ENCODE results near the gene IDH3G.

IDH3G gene

DNA sequence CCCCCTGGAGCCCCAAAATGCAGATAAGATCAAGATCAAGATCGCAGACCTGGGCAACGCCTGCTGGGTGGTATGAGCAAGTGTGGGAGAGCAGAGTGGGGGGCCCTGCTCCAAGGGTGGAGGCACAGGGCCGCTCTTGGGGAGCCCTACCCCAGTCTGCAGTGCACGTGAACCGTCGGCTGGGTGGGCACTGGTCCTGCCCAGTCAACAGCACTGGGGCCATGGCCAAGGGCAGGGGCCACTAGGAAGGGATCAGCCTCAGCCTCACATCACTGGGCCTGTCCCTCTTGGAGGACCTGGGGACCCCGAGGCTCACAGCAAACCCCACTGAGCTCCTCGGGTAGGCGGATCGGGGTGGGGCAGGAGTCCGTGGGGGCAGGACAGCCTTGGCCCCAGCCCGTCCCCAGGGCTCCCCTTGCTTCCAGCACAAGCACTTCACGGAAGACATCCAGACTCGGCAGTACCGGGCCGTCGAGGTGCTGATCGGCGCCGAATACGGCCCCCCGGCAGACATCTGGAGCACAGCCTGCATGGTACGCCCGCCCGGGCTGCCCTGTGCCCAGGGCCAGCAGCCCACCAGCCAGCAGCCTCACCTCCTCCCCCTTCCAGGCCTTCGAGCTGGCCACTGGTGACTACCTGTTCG, 9.7 kb downstream of the IDH3G start:
- no peak for DNase-seq

DNA sequence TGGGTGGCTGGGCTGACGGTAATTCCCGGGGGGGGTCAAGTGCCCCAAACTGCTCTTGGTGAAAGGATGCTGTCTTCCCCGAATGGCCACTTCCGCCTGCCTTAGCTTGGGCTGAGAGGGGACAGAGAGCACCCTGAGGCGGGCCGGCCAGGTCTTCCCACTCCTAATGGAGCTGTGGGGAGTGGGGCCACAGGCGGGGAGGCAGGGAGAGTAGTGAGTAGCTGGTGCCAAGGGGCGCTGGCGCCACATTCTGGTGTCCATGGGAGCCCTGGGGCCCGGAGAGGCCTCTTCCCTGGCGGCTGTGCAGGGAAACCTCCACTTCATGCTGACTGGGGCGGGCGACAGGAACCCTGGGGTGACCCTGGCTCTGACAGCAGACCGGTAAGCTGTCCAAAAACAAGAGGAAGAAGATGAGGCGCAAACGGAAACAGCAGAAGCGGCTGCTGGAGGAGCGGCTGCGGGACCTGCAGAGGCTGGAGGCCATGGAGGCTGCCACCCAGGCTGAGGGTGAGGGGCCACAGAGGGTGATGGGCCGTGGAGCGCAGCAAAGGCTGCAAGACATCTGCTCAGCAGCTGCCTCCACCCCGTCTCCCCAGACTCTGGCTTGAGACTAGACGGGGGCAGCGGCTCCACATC, 10.7 kb downstream of the IDH3G start:
- DNase-seq, result no peak

DNA sequence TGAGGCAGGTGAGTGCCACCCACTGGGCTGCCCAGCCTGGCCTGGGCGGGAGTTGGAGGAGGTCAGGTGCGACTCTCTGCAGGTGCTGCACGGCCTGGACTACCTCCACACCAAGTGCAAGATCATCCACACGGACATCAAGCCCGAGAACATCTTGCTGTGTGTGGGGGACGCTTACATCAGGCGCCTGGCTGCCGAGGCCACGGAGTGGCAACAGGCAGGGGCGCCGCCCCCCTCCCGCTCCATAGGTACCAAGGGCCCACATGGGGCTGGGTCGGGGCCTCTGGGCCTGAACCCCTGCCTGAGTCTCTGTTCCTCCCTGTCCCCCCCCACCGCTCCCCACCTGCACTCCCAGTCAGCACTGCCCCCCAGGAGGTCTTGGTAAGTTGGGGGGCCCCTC, 11.3 kb downstream of the IDH3G start:
- no peak for DNase-seq

DNA sequence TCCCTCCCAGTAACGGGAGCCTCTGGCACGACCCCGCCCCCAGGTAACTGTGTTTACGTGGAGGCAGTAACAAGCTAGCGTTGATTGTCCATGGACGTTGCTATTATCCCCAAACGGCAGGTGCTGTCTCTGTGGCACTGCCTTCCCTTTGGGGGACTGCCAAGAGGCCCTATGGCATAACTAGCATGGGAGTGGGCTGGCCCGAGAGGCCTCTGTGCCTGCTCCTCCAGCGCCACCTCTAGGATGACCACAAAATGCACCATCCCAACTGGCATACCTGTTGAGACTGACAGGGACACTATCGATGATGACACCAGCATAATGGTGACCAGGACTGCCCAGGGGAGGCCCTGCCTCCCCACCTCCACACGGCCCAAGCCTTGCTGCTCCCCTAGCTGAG, 11.9 kb downstream of the IDH3G start:
- DNase-seq, result no peak

DNA sequence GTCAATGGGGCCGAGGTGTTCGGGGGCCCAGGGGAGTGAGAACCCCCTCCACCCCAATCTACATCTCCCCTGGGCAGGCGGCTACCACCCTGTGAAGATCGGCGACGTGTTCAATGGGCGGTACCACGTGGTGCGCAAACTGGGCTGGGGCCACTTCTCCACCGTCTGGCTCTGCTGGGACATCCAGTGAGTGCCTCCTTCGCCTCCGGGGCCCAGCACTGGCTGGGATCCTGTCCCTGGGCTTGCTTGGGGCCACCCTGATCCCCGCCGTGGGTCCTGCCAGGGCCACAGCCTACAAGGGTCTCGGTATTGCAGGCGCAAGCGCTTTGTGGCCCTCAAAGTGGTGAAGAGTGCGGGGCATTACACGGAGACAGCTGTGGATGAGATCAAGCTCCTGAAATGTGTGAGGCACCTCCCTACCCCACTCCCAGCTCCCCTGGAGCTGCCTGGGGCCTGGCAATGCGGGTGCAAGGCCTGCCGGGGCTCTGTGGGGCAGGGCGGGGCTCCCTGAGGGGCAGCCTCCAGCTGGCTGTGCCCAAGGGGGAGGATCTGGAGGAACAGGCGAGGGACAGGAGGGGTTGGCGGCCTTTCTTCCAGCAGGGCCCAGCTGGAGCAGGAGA, 12.6 kb downstream of the IDH3G start:
- no peak for DNase-seq

DNA sequence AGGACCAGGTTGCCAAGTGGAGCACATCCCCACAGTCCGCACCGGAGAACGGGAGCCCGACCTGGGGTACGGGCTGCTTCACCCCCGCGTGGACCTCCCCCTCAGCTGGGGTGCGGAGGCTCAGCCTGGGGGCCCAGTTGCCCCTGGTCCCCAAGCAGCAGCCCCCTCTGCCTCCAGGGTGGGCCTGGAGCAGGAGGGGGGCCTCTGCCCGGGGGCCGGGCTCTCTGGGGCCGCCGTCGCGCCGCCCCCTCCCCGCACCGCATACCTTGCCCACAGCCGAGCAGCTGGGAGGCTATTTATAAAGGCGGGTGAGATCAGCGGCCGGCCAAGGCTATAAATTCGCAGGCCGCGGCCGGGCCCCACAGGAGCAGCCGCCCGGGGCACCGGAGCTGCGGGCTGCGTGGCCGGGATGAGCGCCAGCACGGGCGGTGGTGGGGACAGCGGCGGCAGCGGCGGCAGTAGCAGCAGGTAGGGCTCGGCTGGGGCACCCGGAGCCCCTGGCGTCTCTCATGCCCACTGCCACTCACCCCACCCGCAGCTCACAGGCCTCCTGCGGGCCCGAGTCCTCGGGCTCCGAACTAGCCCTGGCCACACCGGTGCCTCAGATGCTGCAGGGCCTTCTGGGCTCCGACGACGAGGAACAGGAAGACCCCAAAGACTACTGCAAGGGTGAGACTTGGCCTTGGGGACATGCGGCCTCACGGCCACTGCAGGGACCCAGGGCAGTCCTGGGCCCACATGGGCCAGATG, 13.3 kb downstream of the IDH3G start, which contains the start of gene SRPK3:
Gene SRPK3 (plus strand): TSS at position 364 of the 750 bp plus-strand sequence. CDS start 46 bp downstream, at position 410.
- no peak for DNase-seq

DNA sequence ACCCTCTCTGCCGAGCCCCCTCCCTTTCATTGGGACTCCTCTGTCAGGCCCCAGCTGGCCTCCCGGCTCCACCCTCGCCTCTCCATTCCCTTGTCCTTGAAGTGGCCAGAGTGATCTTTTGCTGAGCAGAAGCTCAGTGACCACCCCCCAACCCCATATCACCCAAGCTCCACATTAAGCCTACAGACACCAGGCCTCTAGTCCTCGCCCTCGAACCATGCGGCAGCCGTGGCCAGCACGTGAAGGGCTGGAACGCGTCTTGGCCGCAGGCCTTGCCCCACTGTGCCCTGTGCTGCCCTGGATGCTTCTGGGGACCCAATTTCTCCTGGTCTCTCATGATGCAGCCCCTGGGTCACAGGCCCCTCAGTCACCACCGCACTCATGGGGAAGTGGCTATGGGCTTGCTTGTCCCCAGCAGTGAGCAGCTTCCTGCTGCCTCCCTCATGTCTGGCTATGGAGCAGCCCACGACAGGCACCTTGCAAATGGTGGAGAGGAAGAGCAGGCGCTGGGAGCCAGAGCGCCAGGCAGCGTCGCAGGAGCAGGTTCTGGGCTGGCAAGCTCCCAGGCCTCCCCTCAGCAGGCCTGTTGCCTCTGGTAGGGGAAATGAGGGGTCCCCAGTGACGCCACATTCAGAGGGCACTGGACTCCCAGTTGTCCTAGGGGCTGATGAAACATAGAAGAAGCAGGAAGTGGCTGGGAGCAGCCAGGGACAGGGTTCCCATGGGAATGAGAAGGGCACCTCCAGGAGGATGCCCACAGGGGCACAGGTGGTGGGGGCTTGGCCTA, 14.1 kb downstream of the IDH3G start:
- no peak for DNase-seq

DNA sequence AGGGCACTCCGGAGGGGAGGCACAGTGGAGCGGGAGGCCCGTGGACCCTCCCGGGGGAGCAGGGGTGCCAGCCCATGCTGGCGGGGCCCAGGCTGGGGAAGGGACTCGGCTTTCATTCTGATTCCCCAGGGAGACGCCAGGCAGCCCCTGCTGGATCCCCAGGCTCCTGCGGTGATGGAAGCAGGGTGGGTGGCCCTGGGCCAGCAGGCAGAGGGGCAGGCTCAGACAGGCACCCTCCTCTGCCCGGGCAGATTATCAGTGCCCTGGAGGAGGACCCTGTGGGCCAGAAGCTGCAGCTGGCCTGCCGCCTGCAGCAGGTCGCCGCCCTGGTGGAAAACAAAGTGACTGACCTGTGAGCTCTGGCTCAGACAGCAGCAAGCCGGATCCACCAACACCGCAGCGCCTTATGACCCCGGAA, 15.5 kb downstream of the IDH3G start:
- DNase-seq, result no peak

DNA sequence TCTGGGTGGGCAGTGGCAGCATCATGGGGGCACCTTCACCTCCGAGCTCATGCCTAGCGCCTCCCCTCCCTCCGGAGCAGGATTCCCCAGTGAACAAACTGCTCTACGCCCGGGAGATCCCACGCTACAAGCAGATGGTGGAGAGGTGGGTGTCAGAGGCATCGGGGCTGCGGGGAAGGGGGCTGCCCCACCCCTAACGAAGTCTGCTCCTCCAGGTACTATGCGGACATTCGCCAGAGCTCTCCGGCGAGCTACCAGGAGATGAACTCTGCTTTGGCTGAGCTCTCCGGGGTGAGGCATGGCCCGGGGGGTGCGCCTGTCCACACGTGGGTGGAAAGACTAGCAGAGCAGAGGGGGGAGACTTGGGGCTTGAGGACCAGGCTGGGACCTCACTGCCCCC, 16.0 kb downstream of the IDH3G start:
- DNase-seq, result no peak

DNA sequence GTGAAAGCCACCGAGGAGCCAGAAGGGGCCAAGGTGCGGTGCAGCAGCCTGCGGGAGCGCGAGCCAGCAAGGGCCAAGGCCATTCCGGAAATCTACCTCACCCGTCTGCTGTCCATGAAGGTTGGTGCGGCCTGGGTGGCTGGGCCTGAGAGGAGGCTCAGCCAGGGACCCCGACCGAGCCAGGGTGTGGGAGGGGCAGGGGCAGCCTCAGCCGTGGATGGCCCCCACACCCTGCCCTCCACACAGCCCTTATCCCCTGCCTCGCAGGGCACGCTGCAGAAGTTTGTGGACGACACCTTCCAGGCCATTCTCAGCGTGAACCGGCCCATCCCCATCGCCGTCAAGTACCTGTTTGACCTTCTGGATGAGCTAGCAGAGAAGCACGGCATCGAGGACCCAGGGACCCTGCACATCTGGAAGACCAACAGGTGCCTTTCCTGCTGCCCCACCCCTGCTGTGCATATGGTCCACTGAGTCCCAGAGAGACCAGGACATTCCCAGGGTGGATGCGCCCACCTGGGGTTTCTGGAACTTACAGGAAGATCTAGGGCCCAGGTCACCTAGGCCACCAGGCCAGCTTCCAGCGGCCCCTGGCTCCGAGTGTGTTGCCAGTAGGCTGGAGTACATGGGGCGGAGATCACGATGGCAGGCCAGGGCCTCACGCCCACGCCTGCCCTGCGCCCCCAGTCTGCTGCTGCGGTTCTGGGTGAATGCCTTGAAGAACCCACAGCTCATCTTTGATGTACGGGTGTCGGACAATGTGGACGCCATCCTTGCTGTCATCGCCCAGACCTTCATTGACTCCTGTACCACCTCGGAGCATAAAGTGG, 16.7 kb downstream of the IDH3G start:
- no peak for DNase-seq

DNA sequence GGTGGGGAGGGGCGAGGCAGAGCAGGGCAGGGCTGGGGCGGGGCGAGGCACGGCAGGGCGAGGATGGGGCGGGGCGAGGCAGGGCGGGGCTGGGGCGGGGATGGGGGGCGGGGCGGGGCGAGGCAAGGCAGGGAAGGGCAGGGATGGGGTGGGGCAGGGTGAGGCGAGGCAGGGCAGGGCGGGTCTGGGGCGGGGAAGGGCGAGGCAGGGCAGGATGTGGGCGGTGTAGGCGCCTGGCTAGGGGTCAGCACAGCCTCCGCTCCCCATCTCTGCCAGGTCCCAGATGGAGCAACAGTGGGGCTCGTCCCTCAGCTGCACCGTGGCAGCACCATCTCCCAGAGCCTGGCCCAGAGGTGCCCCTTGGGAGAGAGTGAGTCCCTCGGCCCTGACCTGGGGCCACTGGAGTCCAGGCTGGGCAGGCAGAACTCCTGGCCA, 17.5 kb downstream of the IDH3G start:
- DNase-seq, result no peak

DNA sequence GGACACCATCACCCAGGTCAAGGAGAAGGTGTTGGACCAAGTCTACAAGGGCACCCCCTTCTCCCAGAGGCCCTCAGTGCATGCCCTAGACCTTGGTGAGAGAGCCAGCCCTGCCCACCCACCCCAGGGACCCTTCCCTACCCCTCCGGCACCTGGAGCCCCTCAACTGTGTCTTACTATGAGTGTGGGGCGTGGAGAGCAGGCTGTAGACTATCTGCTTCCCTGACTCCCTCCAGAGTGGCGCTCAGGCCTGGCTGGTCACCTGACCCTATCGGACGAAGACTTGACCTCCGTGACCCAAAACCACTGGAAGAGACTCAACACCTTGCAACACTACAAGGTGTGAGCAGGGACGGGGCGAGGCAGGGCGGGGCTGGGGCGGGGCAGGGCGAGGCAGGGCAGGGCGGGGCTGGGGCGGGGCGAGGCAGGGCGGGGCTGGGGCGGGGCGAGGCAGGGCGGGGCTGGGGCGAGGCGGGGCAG, 18.0 kb downstream of the IDH3G start:
- no peak for DNase-seq

DNA sequence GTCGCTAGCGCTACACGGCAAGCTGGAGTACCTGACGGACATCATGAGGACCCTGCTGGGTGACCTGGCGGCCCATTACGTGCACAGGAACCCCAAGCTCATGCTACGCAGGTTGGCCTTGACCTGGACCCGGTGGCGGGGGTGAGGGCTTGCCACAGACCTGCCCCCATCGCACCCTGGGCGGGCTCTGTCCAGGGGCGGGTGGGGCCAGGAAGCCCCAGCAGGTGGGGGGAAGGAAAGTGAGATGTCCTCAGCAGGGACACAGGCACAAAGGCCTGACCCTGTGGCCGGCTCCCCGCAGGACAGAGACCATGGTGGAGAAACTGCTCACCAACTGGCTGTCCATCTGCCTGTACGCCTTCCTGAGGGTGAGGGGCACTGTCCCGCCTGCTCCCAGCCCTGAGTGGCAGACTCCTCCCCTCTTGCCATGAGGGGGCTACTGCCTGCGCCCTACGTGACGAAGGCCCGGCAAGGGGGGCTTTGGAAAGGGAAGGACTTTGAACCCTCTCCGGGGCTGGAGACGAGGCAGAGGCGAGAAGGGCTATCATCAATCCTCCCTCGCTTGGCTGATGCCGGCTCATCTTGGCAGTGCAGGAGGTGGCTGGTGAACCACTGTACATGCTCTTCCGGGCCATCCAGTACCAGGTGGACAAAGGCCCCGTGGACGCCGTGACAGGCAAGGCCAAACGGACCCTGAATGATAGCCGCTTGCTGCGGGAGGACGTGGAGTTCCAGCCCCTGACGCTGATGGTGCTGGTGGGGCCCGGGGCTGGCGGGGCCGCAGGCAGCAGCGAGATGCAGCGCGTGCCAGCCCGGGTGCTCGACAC, 18.7 kb downstream of the IDH3G start:
- no peak for DNase-seq

DNA sequence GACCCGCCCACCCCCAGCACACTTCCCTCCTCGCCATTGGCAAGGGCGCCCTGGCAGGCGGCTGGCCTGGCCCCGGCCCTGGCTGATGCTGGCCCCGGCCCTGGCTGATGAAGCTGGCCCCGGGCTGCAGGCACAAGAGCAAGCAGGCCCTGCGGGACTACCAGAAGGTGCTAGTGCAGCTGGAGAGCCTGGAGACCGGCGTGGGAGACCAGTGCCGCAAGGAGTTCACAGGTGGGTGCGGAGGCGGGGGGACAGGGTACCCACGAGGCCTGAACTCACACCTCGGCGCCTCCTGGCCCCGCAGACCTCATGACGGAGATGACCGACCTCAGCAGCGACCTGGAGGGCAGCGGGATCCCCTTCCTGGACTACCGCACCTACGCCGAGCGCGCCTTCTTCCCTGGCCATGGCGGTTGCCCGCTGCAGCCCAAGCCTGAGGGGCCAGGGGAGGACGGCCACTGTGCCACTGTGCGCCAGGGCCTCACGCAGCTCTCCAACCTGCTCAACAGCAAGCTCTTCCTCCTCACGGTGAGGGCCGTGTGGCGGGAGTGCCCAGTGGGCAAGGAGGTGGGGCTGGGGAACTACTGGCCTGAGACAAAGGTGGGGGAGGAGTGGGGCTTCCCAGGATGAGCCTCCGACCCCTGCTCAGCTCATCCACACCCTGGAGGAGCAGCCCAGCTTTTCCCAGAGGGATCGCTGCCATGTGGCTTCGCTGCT, 19.4 kb downstream of the IDH3G start:
- no peak for DNase-seq

DNA sequence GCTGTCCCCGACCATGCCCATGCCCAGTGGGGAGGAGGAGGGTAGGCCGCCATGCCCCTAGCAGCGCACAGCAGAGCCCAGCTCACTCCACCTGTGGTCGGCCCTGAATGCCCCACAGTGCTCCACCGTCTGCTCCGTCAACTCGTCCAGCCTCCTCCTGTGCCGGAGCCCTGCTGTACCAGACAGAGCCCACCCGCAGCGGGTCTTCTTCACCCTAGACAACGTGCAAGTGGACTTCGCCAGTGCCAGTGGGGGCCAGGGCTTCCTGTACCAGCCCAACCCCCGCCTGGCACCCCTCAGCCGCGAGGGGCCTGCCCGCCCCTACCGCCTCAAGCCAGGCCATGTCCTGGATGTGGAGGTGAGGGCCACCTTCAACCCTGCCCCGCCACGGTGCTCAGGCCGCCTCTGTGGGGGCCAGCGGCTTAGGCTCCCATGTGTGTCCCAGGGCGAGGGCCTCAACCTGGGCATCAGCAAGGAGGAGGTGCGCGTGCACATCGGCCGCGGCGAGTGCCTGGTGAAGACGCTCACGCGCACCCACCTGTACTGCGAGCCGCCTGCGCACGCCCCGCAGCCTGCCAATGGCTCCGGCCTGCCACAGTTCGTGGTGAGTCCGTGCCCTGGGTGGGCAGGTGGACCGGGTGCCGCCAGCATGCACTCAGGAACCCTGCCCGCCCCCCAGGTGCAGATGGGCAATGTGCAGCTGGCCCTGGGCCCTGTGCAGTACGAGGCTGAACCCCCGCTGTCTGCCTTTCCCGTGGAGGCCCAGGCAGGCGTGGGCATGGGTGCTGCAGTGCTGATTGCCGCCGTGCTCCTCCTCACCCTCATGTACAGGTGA, 20.2 kb downstream of the IDH3G start:
- DNase-seq, result no peak

DNA sequence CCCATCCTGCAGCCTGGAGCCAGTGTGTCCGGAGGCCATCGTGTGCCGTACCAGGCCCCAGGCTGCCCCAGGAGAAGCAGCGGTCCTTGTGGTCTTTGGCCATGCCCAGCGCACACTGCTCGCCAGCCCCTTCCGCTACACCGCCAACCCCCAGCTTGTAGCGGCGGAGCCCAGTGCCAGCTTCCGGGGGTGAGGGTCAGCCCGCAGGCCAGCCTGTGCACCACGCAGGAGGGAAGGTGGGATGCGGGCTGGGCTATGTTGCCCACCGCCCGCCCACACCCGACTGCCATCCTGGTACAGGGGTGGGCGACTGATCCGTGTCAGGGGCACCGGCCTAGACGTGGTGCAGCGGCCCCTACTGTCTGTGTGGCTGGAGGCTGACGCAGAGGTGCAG, 21.0 kb downstream of the IDH3G start:
- DNase-seq, result no peak

DNA sequence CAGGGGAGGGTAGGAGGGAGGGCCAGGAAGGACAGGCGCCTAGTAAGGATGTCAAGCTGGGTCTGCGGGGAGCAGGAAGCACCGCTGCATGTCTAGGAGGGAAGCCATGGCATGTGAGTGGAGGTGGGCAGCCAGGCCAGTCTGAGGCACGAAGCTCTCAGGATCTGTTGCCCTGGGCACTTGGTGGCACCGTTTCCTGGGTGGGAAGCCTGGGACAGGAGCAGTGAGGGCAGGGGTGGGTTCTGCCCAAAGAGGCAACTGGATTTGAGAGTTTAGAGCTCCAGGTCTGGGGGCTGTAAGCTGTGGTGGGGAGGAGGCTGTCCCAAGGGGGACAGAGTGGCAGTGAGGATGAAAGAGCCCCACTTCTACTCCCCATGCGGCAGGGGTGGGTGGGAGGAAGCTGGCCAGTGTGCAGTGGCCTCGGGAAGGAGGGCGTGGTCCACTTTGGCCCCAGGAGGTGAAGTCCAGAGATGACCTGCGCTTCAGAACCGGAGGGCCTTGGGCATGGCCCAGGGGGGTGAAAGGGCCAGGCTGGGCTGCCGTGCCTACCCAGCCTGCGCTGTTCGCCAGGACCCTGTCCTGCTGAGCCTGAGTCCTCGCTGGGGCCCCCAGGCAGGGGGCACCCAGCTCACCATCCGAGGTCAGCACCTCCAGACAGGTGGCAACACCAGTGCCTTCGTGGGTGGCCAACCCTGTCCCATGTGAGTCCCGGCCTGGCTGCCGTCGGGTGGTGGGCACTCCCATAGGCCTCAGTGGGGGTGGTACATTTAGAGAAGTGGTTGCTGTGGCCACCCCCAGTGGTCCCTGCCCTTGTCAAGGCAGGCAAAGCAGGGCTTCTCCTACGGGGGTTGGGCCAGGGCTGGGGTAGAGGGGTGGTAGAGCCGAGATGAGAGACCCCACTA, 21.6 kb downstream of the IDH3G start:
- no peak for DNase-seq
